Measurements from ENCODE around the gene NDUFB10.
A peak's percentile ranks its signal among the peaks of the same experiment; 100 is the strongest.
"Not testable (repeated sequence)": the region's sequence is repeated elsewhere in the genome, so short reads cannot be mapped to it uniquely, and the experiment has no call there.

The NDUFB10 gene

GRCh38 chr16:1962161-1963153, 3.1 kb downstream of the NDUFB10 start:
- H3K36me3 ChIP-seq (ENCODE audit: control insufficient read depth, insufficient read depth, low read length), result peaks cover 15% of the 10 kb centered on the region
- H3K9me3 ChIP-seq (ENCODE audit: control insufficient read depth, low read length); H3K4me3 ChIP-seq (ENCODE audit: insufficient read depth, low read depth, low read length, poor library complexity, severe bottlenecking); DNase-seq; H3K27me3 ChIP-seq (replicated peaks; ENCODE audit: control insufficient read depth, insufficient read depth, low read length, poor library complexity, severe bottlenecking): not testable (repeated sequence)
- H3K4me1 ChIP-seq (ENCODE audit: control insufficient read depth, insufficient read depth, low read length, poor library complexity, severe bottlenecking), result peaks cover 50% of the 10 kb centered on the region
- peak overlapping the region; percentile 97 for H3K27ac ChIP-seq (ENCODE audit: insufficient read depth, low read length, poor library complexity, severe bottlenecking)

- Histone ChIP-seq H3K9me3 (ENCODE audit: control insufficient read depth, low read length) (no peaks in the 10 kb centered on the region), H3K27ac (ENCODE audit: insufficient read depth, low read length, poor library complexity, severe bottlenecking) (peak overlapping the region; percentile 97), H3K4me1 (ENCODE audit: control insufficient read depth, insufficient read depth, low read length, poor library complexity, severe bottlenecking) (peaks cover 48% of the 10 kb centered on the region), H3K4me3 (ENCODE audit: insufficient read depth, low read depth, low read length, poor library complexity, severe bottlenecking) (peak overlapping the region; percentile 77), H3K27me3 (replicated peaks; ENCODE audit: control insufficient read depth, insufficient read depth, low read length, poor library complexity, severe bottlenecking) (no peaks in the 10 kb centered on the region), H3K36me3 (ENCODE audit: control insufficient read depth, insufficient read depth, low read length) (peaks cover 15% of the 10 kb centered on the region)
- DNase-seq, result peak in 2 of 3 donors; percentile 30 to 31
Observed at GRCh38 chr16:1963806-1964505, 4.6 kb downstream of the NDUFB10 start.

GRCh38 chr16:1964506-1965395, 5.4 kb downstream of the NDUFB10 start, which contains the start of gene RPS2:
RPS2 (minus strand) TSS chr16:1964826; CDS start chr16:1964625, 201 bp downstream.
- peaks cover 42% of the 10 kb centered on the region for H3K4me1 ChIP-seq (ENCODE audit: control insufficient read depth, insufficient read depth, low read length, poor library complexity, severe bottlenecking)
- DNase-seq, result peak; percentile 98 to 100 (median 99)
- H3K27me3 ChIP-seq (replicated peaks; ENCODE audit: control insufficient read depth, insufficient read depth, low read length, poor library complexity, severe bottlenecking), result no peaks in the 10 kb centered on the region
- no peaks in the 10 kb centered on the region for H3K9me3 ChIP-seq (ENCODE audit: control insufficient read depth, low read length)
- H3K27ac ChIP-seq (ENCODE audit: insufficient read depth, low read length, poor library complexity, severe bottlenecking), result peak within 1 kb of the TSS; percentile 97
- H3K36me3 ChIP-seq (ENCODE audit: control insufficient read depth, insufficient read depth, low read length), result peaks cover 15% of the 10 kb centered on the region
- peak within 1 kb of the TSS; percentile 77 for H3K4me3 ChIP-seq (ENCODE audit: insufficient read depth, low read depth, low read length, poor library complexity, severe bottlenecking)

GRCh38 chr16:1965396-1966001, 6.2 kb downstream of the NDUFB10 start:
- H3K36me3 ChIP-seq (ENCODE audit: control insufficient read depth, insufficient read depth, low read length), result peaks cover 15% of the 10 kb centered on the region
- peak overlapping the region; percentile 97 for H3K27ac ChIP-seq (ENCODE audit: insufficient read depth, low read length, poor library complexity, severe bottlenecking)
- no peaks in the 10 kb centered on the region for H3K27me3 ChIP-seq (replicated peaks; ENCODE audit: control insufficient read depth, insufficient read depth, low read length, poor library complexity, severe bottlenecking)
- peak overlapping the region; percentile 77 for H3K4me3 ChIP-seq (ENCODE audit: insufficient read depth, low read depth, low read length, poor library complexity, severe bottlenecking)
- no peaks in the 10 kb centered on the region for H3K9me3 ChIP-seq (ENCODE audit: control insufficient read depth, low read length)
- peaks cover 35% of the 10 kb centered on the region for H3K4me1 ChIP-seq (ENCODE audit: control insufficient read depth, insufficient read depth, low read length, poor library complexity, severe bottlenecking)
- DNase-seq, result no peak

GRCh38 chr16:1966460-1966859, 7.1 kb downstream of the NDUFB10 start, which contains the start of gene RNF151:
RNF151 (plus strand) TSS chr16:1966856; CDS start chr16:1966882, 26 bp downstream.
- Histone ChIP-seq H3K27ac (ENCODE audit: insufficient read depth, low read length, poor library complexity, severe bottlenecking) (peak within 1 kb of the TSS; percentile 97), H3K27me3 (replicated peaks; ENCODE audit: control insufficient read depth, insufficient read depth, low read length, poor library complexity, severe bottlenecking) (no peaks in the 10 kb centered on the region), H3K4me3 (ENCODE audit: insufficient read depth, low read depth, low read length, poor library complexity, severe bottlenecking) (peak within 1 kb of the TSS; percentile 77), H3K4me1 (ENCODE audit: control insufficient read depth, insufficient read depth, low read length, poor library complexity, severe bottlenecking) (peaks cover 32% of the 10 kb centered on the region), H3K9me3 (ENCODE audit: control insufficient read depth, low read length) (no peaks in the 10 kb centered on the region), H3K36me3 (ENCODE audit: control insufficient read depth, insufficient read depth, low read length) (peaks cover 15% of the 10 kb centered on the region)
- no peak for DNase-seq

- H3K27ac ChIP-seq (ENCODE audit: insufficient read depth, low read length, poor library complexity, severe bottlenecking), result no peak overlapping the region
- no peak for DNase-seq
- H3K4me1 ChIP-seq (ENCODE audit: control insufficient read depth, insufficient read depth, low read length, poor library complexity, severe bottlenecking), result peaks cover 34% of the 10 kb centered on the region
- H3K36me3 ChIP-seq (ENCODE audit: control insufficient read depth, insufficient read depth, low read length), result no peaks in the 10 kb centered on the region
- no peaks in the 10 kb centered on the region for H3K27me3 ChIP-seq (replicated peaks; ENCODE audit: control insufficient read depth, insufficient read depth, low read length, poor library complexity, severe bottlenecking)
- H3K4me3 ChIP-seq (ENCODE audit: insufficient read depth, low read depth, low read length, poor library complexity, severe bottlenecking), result no peak overlapping the region
- H3K9me3 ChIP-seq (ENCODE audit: control insufficient read depth, low read length), result no peaks in the 10 kb centered on the region
Observed at GRCh38 chr16:1968146-1968953, 9.0 kb downstream of the NDUFB10 start.

- Histone ChIP-seq H3K4me3 (ENCODE audit: insufficient read depth, low read depth, low read length, poor library complexity, severe bottlenecking) (peak within 1 kb of the TSS; percentile 82), H3K36me3 (ENCODE audit: control insufficient read depth, insufficient read depth, low read length) (peaks cover 29% of the 10 kb centered on the region), H3K27ac (ENCODE audit: insufficient read depth, low read length, poor library complexity, severe bottlenecking) (peak within 1 kb of the TSS; percentile 80), H3K4me1 (ENCODE audit: control insufficient read depth, insufficient read depth, low read length, poor library complexity, severe bottlenecking) (peaks cover 17% of the 10 kb centered on the region), H3K9me3 (ENCODE audit: control insufficient read depth, low read length) (no peaks in the 10 kb centered on the region), H3K27me3 (replicated peaks; ENCODE audit: control insufficient read depth, insufficient read depth, low read length, poor library complexity, severe bottlenecking) (no peaks in the 10 kb centered on the region)
- DNase-seq, result peak; percentile 94 to 96 (median 95)
Observed at GRCh38 chr16:1971796-1972489, 12.6 kb downstream of the NDUFB10 start, which contains the start of gene TBL3. TBL3 (plus strand) TSS chr16:1972053; CDS start chr16:1972165, 112 bp downstream.

DNA sequence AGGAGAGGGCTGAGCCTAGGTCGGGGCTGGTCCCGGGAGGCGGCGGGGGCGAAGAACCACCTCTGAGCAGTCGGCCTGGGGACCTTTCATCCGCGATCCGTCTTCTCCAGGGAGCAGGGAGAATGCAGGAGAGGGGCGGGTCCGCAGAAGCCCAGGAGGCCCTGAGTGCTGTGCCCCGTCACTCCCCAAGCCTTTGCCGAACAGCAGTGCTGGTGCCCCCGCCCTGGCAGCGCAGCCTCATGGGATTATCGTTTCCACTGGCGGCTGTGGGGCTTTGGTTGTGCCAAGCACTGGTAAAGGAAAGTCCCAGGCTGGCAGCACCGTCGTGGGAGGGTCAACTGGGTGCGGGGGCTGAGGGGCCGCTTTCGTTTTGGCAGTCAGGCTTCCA, 13.1 kb downstream of the NDUFB10 start:
- H3K36me3 ChIP-seq (ENCODE audit: control insufficient read depth, insufficient read depth, low read length), result peaks cover 35% of the 10 kb centered on the region
- no peaks in the 10 kb centered on the region for H3K27me3 ChIP-seq (replicated peaks; ENCODE audit: control insufficient read depth, insufficient read depth, low read length, poor library complexity, severe bottlenecking)
- H3K4me3 ChIP-seq (ENCODE audit: insufficient read depth, low read depth, low read length, poor library complexity, severe bottlenecking), result peak overlapping the region; percentile 82
- no peak for DNase-seq
- no peaks in the 10 kb centered on the region for H3K9me3 ChIP-seq (ENCODE audit: control insufficient read depth, low read length)
- peaks cover 17% of the 10 kb centered on the region for H3K4me1 ChIP-seq (ENCODE audit: control insufficient read depth, insufficient read depth, low read length, poor library complexity, severe bottlenecking)
- peak overlapping the region; percentile 80 for H3K27ac ChIP-seq (ENCODE audit: insufficient read depth, low read length, poor library complexity, severe bottlenecking)

Data from effector memory CD4-positive, alpha-beta T cell (primary cell).